HepG2 (cell line): Measurements from ENCODE around the gene DNAJC5. TPM values are rescaled to one million over a fixed set of nuclear protein-coding genes. Genes with fewer than 3 reads are reported as not detected.
A peak's percentile ranks its signal among the peaks of the same experiment; 100 is the strongest.

Experiments used
- CAMTA2 ChIP-seq: sonication (generic); formaldehyde crosslinking; IDR thresholded peaks from 2 replicates; pipeline ENCODE4 v1.4.0; 2020; ENCODE audit warnings: mild to moderate bottlenecking, missing genetic modification reagents, borderline replicate concordance
- FOXK2 ChIP-seq: fragments of 450-650 bp; IDR thresholded peaks from 2 replicates; pipeline ENCODE4 v1.6.1; 2016
- KLF13 ChIP-seq: sonication (generic); formaldehyde crosslinking; IDR thresholded peaks from 2 replicates; pipeline ENCODE4 v1.4.0; 2020; ENCODE audit warnings: mild to moderate bottlenecking, missing genetic modification reagents
- MBNL3 ChIP-seq: fragments of 250-450 bp; sonication (Bioruptor Pico); conservative IDR thresholded peaks from 2 replicates; pipeline ENCODE4 v1.8.0; 2022; ENCODE audit warnings: mild to moderate bottlenecking, inconsistent platforms
- MIER3 ChIP-seq: IDR thresholded peaks from 2 replicates; pipeline ENCODE4 v1.6.1; 2016; ENCODE audit warnings: missing compliant biosample characterization, borderline replicate concordance
- REL ChIP-seq: sonication (generic); formaldehyde crosslinking; conservative IDR thresholded peaks from 2 replicates; pipeline ENCODE4 v1.8.0; 2022; ENCODE audit warnings: mild to moderate bottlenecking, missing genetic modification reagents, moderate library complexity
- RNF2 ChIP-seq: fragments of 450-650 bp; conservative IDR thresholded peaks from 2 replicates; pipeline ENCODE4 v1.6.1; 2016; ENCODE audit warnings: low read depth
- TBP ChIP-seq: sonication (generic); formaldehyde crosslinking; IDR thresholded peaks from 2 replicates; pipeline ENCODE4 v1.5.0; 2020; ENCODE audit warnings: missing genetic modification reagents
- TOE1 ChIP-seq: sonication (generic); formaldehyde crosslinking; IDR thresholded peaks from 2 replicates; pipeline ENCODE4 v1.4.0; 2020; ENCODE audit warnings: mild to moderate bottlenecking, missing genetic modification reagents
- TRIM22 ChIP-seq: fragments of 450-650 bp; IDR thresholded peaks from 2 replicates; pipeline ENCODE4 v1.6.1; 2017
- ZC3H13 ChIP-seq: sonication (generic); formaldehyde crosslinking; IDR thresholded peaks from 2 replicates; pipeline ENCODE4 v1.8.1; 2023; ENCODE audit warnings: mild to moderate bottlenecking, missing genetic modification reagents, moderate library complexity
- ZMAT3 ChIP-seq: sonication (generic); formaldehyde crosslinking; conservative IDR thresholded peaks from 2 replicates; pipeline ENCODE4 v1.7.0; 2021; ENCODE audit warnings: missing genetic modification reagents
- ZNF281 ChIP-seq: sonication (generic); formaldehyde crosslinking; IDR thresholded peaks from 2 replicates; pipeline ENCODE4 v1.4.0; 2020; ENCODE audit warnings: missing genetic modification reagents, borderline replicate concordance
- ZNF34 ChIP-seq: sonication (generic); formaldehyde crosslinking; IDR thresholded peaks from 2 replicates; pipeline ENCODE4 v1.4.0; 2020; ENCODE audit warnings: mild to moderate bottlenecking, missing genetic modification reagents, borderline replicate concordance
- ZNF367 ChIP-seq: sonication (generic); formaldehyde crosslinking; IDR thresholded peaks from 2 replicates; pipeline ENCODE4 v1.4.0; 2020; ENCODE audit warnings: missing genetic modification reagents, borderline replicate concordance
- ZNF552 ChIP-seq: sonication (generic); formaldehyde crosslinking; IDR thresholded peaks from 2 replicates; pipeline ENCODE4 v1.9.0; 2022; ENCODE audit warnings: missing genetic modification reagents, mild to moderate bottlenecking, borderline replicate concordance
- ZNF572 ChIP-seq: sonication (generic); formaldehyde crosslinking; IDR thresholded peaks from 2 replicates; pipeline ENCODE4 v1.5.1; 2020; ENCODE audit warnings: mild to moderate bottlenecking, missing genetic modification reagents
- ZNF577 ChIP-seq: sonication (generic); formaldehyde crosslinking; IDR thresholded peaks from 2 replicates; pipeline ENCODE4 v1.4.0; 2020; ENCODE audit warnings: mild to moderate bottlenecking, low read depth, missing genetic modification reagents, borderline replicate concordance
- ZNF883 ChIP-seq: sonication (generic); formaldehyde crosslinking; IDR thresholded peaks from 2 replicates; pipeline ENCODE4 v1.5.1; 2020; ENCODE audit warnings: mild to moderate bottlenecking, missing genetic modification reagents; ENCODE audit errors: not compliant biosample characterization
- polyA plus RNA-seq, 8 experiments: library from polyadenylated mRNA; depleted of rRNA in 3 of 8; stranded (reverse) in 7 of 8; unstranded in 1 of 8; fragments of >200 nt; fragmentation: Illumina TruSeq in 4 of 8; extraction: Trizol in 4 of 8; gene quantifications; 2 replicates each; pipeline versions ENCODE4 v1.2.1 to v1.2.3, GENCODE V29; 2011 to 2016; ENCODE audit warnings: low read depth in 4 of 8, missing spikeins in 1 of 8, mixed read lengths in 1 of 8; ENCODE audit not compliant: insufficient read depth in 1 of 8
- total RNA-seq, 5 experiments: library from RNA; depleted of rRNA; stranded (reverse); fragments of >200 nt; fragmentation: Illumina TruSeq; extraction: Trizol; gene quantifications; 2 replicates each; pipeline ENCODE4 v1.2.3, GENCODE V29; 2016; ENCODE audit warnings: low read depth in 1 of 5
- TF ChIP-seq, protein P1 (sequence below): sonication (generic); formaldehyde crosslinking; IDR thresholded peaks from 2 replicates; pipeline ENCODE4 v1.5.0; 2020; ENCODE audit warnings: missing genetic modification reagents
- TF ChIP-seq, protein P2 (sequence below), 2 experiments: IDR thresholded peaks; 2 replicates each; pipeline ENCODE4 v1.6.1; 2011 to 2012; ENCODE audit warnings: low read length in 2 of 2, borderline replicate concordance in 1 of 2, low read depth in 1 of 2, mild to moderate bottlenecking in 1 of 2, moderate library complexity in 1 of 2

The DNAJC5 gene
- total and polyA plus RNA-seq, 2 of the 13 experiments (the other 11 are each of a cell fraction or from before 2014, with no cell fraction given) = 42.8 to 64.5 TPM

DNA sequence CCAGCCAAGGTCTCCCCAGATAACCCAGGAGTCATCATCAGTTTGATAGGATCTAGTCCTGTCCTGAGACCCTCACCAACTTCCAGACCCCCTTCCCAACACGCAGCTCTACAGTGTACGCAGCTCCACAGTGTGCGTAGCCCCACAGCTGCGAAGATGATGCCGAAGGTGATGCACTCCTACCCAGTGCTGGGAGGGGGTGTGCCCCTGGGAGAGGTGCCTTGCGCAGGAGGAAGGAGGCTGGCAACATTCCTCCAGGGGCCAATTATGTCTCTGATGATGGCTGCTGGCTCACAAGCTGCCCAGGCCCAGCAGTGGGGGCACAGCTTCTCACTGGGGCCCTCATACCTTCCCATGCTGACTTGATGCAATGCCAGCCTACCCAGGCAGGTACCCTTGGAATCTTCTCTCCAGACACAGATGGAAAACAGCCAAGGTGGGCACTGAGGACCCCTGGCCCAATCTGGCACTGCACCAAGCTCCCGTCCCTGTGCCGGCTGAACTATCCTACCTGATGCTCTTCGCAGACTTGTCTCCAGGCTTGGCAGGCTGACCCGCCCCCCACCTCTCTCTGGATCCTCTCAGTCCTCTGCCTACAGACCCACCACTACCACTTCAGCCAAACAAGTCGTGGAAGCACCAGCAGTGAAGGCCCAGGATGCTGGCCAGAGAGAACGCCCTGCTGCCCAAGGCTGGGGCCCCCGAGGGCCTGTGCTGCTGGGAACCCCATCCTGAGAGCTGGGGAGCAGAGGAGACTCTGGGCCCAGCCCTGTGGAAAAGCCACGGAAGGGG is 73.4 kb downstream of the DNAJC5 start (continued):
- TF ChIP-seq TOE1 (CRISPR knock-in tag) = no peak
- no peak for TF ChIP-seq REL (CRISPR knock-in tag)
- TF ChIP-seq ZNF34 (CRISPR knock-in tag) = no peak
- peak; percentile 69; the same call in 1 of the 2 replicates for TF ChIP-seq CAMTA2 (CRISPR knock-in tag)
- no peak for TF ChIP-seq MIER3
- no peak for TF ChIP-seq ZNF367 (CRISPR knock-in tag)
- TF ChIP-seq FOXK2 = no peak
- TF ChIP-seq MBNL3 (CRISPR knock-in tag) = no peak
- TF ChIP-seq ZC3H13 = peak; percentile 79
- TF ChIP-seq RNF2 = 0 out of 2 replicates have a peak, but pooled peaks have one; percentile 7
- TF ChIP-seq ZNF572 = peak; percentile 92; the same call in 1 of the 2 replicates
- 0 out of 2 replicates have a peak, but pooled peaks have one; percentile 22 for TF ChIP-seq ZNF552 (CRISPR knock-in tag)
- no peak for TF ChIP-seq ZMAT3 (CRISPR knock-in tag)
- no peak for TF ChIP-seq TBP (CRISPR knock-in tag)
- TF ChIP-seq ZNF281 = 0 out of 2 replicates have a peak, but pooled peaks have one; percentile 15
- TF ChIP-seq ZNF883 (CRISPR knock-in tag) = peak; percentile 66
- TF ChIP-seq, protein P1, sequence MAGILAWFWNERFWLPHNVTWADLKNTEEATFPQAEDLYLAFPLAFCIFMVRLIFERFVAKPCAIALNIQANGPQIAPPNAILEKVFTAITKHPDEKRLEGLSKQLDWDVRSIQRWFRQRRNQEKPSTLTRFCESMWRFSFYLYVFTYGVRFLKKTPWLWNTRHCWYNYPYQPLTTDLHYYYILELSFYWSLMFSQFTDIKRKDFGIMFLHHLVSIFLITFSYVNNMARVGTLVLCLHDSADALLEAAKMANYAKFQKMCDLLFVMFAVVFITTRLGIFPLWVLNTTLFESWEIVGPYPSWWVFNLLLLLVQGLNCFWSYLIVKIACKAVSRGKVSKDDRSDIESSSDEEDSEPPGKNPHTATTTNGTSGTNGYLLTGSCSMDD (CRISPR knock-in tag) = 0 out of 2 replicates have a peak, but pooled peaks have one; percentile 38
- TF ChIP-seq, protein P2, sequence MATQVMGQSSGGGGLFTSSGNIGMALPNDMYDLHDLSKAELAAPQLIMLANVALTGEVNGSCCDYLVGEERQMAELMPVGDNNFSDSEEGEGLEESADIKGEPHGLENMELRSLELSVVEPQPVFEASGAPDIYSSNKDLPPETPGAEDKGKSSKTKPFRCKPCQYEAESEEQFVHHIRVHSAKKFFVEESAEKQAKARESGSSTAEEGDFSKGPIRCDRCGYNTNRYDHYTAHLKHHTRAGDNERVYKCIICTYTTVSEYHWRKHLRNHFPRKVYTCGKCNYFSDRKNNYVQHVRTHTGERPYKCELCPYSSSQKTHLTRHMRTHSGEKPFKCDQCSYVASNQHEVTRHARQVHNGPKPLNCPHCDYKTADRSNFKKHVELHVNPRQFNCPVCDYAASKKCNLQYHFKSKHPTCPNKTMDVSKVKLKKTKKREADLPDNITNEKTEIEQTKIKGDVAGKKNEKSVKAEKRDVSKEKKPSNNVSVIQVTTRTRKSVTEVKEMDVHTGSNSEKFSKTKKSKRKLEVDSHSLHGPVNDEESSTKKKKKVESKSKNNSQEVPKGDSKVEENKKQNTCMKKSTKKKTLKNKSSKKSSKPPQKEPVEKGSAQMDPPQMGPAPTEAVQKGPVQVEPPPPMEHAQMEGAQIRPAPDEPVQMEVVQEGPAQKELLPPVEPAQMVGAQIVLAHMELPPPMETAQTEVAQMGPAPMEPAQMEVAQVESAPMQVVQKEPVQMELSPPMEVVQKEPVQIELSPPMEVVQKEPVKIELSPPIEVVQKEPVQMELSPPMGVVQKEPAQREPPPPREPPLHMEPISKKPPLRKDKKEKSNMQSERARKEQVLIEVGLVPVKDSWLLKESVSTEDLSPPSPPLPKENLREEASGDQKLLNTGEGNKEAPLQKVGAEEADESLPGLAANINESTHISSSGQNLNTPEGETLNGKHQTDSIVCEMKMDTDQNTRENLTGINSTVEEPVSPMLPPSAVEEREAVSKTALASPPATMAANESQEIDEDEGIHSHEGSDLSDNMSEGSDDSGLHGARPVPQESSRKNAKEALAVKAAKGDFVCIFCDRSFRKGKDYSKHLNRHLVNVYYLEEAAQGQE (IDR thresholded peaks at IDR 0.05; ENCODE audit: borderline replicate concordance in 1 of 2, low read depth in 1 of 2, low read length in 2 of 2) = no peak
- no peak for TF ChIP-seq ZNF577 (CRISPR knock-in tag)
- no peak for TF ChIP-seq TRIM22
- TF ChIP-seq KLF13 (CRISPR knock-in tag) = no peak; the same call in 1 of the 2 replicates
